NCI-H1092 (cell line): ENCODE data around the gene ARMC5.
"Not testable (repeated sequence)": the region's sequence is repeated elsewhere in the genome, so short reads cannot be mapped to it uniquely, and the experiment has no call there.

Experiments
- DNase-seq: peaks from one replicate; lab custom pipeline; 2025; lab: John Stamatoyannopoulos, UW

Gene ARMC5

GRCh38 chr16:31501226-31501965, 42.1 kb downstream of the ARMC5 start:
- DNase-seq = no peak

GRCh38 chr16:31501966-31502348, 42.7 kb downstream of the ARMC5 start:
- DNase-seq = no peak

GRCh38 chr16:31502981-31503380, 43.7 kb downstream of the ARMC5 start:
- no peak for DNase-seq

- DNase-seq = not testable (repeated sequence)
Measured at GRCh38 chr16:31503555-31503954, 44.3 kb downstream of the ARMC5 start.

- DNase-seq = no peak
Measured at GRCh38 chr16:31504159-31504558, 44.9 kb downstream of the ARMC5 start.

GRCh38 chr16:31505483-31505882, 46.2 kb downstream of the ARMC5 start:
- DNase-seq = no peak

GRCh38 chr16:31507617-31507928, 48.3 kb downstream of the ARMC5 start:
- DNase-seq = no peak

GRCh38 chr16:31507929-31508705, 48.8 kb downstream of the ARMC5 start, which contains the start of gene RUSF1:
RUSF1 (minus strand) TSS chr16:31508391; CDS start chr16:31508373, 18 bp downstream.
- DNase-seq = peak; percentile 80

GRCh38 chr16:31508706-31509195, 49.5 kb downstream of the ARMC5 start:
- no peak for DNase-seq

- DNase-seq = no peak
Measured at GRCh38 chr16:31513126-31513525, 53.8 kb downstream of the ARMC5 start.

GRCh38 chr16:31513884-31514283, 54.6 kb downstream of the ARMC5 start:
- DNase-seq = no peak
